Mesenteric fat pad (tissue), 1 donor: Measurements from ENCODE around the gene USP32. TPM values are rescaled to one million over a fixed set of nuclear protein-coding genes. Genes with fewer than 3 reads are reported as not detected.
A peak's percentile ranks its signal among the peaks of the same experiment; 100 is the strongest.
"Not testable (repeated sequence)": the region's sequence is repeated elsewhere in the genome, so short reads cannot be mapped to it uniquely, and the experiment has no call there.

Experiments used
- DNase-seq: peaks from one replicate; pipeline ENCODE4 v3.0.0-alpha.2; 2020; ENCODE audit warnings: low spot score
- total RNA-seq: library from RNA; stranded (reverse); fragmentation: NEBNext Ultra II Directional; extraction: Animal tissue kit (Norgen Biotek cat#: 25700); gene quantifications from one replicate; pipeline ENCODE4 v1.2.1, GENCODE V29; 2021
- donor health status: DM: yes; HTN: yes; CAD: no.

Gene USP32
- total RNA-seq, 1 donor from 2014 or later: 69.6 TPM

DNA sequence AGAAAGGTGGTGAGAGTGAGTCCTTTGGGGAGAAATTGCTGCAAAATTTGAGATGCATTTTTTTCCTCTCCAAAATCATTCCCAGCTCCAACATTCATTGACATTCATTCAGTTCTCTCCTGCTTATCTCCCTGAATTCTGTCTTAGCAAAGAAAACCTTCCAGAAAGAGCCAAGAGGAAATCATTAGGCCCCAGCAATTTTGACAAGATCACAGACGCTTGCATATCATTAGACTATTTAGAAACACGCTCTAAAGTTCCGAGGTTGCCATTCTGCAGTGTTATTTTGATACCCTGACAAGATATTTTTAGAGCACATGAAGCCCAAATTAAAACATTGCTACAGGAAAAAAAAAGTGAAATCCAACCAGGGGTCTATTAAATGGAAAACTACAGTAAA, 20.8 kb upstream of the USP32 start:
- DNase-seq: no peak

DNA sequence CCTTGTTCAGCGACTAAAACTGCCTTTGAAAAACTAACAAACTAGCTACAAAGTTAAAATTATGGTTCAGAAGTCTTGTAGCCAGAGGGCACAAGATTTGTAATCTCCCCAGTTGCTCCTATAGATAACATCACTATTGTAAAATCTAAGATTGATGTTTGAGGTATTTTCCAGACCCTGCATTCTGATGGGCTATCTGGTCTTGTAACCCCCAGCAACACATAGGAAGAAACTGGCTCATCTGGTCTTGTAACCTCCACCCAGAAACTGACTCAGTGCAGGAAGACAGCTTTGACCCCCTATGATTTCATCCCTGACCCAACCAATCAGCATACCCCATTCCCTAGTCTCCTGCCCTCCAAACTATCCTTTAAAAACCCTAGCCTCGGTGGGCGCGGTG, 18.1 kb upstream of the USP32 start:
- no peak for DNase-seq

DNA sequence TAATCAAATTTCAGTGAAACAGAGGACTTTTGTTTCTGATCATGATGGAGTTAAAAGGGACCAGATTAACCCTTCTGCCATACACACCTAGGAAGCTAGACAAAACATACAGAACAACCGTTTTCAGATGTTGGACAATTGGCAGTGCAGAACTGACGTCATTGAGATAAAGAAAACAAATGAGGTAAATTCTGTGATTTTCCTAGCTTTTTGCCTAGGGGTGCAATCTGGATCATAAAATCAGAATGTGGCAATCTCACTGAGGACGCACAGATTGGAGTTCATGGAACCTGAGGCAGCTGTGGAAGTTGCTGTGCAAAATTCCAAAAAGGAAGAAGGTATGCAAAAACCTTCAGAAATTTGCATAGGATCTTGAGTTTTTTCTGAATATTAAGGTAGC, 15.0 kb upstream of the USP32 start:
- no peak for DNase-seq

DNA sequence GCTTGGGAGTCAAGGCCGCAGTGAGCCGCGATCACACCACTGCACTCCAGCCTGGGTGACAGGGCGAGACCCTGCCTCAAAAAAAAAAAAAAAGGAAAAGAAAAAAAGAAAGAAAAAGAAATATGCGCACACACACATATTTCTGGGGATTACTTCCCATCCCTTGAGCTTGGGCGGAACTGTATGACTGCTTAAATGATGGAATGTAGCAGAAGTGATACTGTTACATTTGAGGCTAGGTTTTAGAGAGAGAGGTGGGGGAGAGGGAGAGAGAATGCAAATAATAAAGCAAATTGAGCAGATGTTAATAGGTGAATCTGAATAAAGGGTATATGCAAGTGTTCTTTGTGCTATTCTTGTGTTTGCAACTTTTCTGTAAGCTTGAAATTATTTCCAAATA, 12.0 kb upstream of the USP32 start:
- DNase-seq: no peak

DNA sequence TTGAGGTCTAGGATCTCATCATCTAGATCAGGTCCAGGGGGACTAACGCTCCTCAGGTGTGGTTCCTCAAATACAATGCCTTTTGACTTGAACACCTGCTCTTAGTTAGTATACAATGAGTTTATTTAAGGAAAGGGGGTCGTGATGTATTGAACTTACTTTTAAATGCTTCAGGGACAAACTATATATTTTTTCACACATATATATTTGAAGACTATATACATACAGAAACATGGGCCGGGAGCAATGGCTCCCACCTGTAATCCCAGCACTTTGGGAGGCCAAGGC, 11.5 kb upstream of the USP32 start:
- DNase-seq: no peak

DNA sequence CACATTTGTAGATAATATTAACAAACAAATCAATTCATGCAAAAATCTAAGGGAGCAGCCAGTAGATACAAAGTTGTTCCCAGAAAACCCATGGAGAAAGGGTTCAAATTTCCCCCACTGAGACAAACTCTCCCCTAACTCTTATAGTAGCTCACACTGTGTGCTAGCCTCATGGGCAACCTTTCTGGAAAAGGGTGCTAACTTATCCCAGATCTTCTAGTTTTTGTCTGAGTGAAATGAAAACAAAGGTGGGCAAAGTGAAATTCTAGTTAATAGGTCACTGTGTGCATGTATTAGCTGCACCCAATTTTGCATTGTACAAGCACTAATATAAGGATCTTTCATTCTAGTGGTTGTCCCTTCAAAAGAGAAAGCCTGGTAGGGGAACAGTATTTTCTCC, 9.9 kb upstream of the USP32 start:
- no peak for DNase-seq

DNA sequence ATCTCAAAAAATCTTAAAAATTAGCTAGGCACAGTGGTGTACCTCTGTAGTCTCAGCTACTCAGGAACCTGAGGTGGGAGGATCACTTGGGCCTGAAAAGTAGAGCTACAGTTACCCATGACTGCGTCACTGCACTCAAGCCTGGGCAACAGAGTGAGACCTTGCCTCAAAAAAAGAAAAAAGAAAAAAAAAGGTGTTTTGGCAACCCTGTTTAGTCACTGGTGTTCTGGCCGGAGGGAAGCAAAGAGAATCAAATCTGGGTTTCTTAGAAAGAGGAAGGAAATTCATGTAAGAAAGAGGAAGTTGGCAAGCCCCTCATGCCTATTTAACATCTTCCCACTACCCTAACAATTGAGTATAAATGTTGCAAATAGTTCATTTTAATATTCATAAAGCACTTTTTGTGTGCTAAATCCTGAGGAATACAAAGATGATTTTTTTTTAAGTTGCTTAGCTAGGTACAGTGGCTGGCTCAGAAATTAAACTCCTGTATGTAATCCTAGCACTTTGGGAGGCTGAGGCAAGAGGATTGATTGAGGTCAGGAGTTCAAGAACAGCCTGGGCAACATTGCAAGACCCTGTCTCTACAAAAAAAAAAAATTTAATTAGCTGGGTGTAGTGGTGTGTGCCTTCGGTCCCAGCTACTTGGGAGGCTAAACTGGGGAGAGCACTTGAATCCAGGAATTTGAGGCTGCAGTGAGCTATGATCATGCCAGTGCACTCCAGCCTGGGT, 6.5 kb upstream of the USP32 start:
- DNase-seq: no peak

DNA sequence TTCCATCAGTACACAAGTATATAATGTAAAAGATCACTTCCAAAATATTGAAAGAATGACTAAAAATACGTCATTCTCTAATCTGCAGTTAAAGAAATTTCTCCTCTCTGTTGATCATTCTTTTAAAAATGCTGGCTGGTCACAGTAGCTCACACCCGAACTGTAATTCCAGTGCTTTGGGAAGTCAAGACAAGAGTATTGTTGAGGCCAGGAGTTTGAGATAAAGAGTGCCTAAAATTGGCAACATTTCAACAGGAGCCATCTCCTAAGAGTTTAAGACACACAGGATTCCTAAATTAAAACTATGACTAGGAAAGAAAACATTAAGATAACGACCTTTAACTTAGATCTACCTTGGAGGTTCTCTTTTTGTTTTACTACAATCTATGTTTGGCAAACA, 4.5 kb upstream of the USP32 start:
- no peak for DNase-seq

DNA sequence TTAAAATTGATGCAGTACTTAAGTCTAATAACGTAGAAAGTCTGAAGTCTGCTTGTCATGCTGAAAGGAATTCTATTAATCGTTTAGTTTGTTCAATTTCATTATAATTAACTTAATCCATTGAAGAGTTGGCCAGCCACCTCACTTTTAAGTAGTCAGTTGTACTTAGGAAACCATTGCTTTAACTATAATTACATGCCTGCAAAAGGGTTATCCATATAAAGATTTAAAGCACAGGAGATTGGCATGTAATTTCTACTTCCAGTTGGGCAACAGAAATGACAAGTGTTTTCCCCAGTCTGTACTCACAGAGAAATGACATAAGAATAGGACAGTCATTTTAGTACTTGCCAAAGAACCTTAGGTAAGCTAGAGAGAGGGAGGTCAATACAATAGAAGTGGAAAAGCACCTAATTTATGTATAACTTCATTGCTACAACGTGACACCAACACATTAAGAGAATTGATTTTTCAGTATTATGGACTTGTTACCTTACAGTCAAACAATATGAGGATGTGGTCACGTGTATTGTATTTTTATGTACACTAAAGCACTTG, 3.7 kb upstream of the USP32 start:
- no peak for DNase-seq

DNA sequence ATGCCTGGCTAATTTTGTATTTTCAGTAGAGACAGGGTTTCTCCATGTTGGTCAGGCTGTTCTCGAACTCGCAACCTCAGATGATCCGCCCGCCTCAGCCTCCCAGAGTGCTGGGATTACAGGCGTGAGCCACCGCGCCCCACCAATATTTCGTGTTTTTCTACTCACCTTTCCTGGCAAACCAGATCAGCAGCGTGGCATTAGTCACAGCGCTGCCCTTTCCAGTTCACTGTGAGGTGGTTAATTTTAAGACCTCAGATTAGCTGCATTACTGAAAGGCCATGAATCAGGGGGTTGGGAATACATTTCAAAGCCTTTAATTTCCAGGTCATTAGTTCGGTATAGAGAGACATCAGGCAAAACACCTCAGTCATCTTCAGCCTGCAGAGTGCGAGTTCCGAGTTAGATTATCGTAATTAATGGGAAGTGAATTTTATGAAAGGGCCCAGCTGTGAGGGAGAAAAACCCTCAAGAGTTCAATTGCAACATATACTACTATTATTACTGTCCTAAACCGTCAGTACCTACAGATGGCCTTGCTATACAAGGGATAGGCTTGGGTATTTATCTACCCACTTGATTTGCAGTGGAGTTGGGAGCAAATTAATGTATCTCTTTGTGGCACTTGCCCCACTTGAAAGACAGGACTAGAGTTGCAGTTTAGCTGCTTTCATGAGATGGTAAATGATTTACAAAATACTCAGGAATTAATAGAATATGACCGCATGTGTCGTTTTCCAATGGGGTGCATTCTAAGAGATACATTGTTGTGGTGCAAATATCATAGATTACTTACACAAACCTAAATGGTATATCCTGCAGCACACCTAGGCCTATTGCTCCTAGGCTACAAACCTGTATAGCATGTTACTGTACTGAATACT, 2.1 kb upstream of the USP32 start:
- DNase-seq: no peak

DNA sequence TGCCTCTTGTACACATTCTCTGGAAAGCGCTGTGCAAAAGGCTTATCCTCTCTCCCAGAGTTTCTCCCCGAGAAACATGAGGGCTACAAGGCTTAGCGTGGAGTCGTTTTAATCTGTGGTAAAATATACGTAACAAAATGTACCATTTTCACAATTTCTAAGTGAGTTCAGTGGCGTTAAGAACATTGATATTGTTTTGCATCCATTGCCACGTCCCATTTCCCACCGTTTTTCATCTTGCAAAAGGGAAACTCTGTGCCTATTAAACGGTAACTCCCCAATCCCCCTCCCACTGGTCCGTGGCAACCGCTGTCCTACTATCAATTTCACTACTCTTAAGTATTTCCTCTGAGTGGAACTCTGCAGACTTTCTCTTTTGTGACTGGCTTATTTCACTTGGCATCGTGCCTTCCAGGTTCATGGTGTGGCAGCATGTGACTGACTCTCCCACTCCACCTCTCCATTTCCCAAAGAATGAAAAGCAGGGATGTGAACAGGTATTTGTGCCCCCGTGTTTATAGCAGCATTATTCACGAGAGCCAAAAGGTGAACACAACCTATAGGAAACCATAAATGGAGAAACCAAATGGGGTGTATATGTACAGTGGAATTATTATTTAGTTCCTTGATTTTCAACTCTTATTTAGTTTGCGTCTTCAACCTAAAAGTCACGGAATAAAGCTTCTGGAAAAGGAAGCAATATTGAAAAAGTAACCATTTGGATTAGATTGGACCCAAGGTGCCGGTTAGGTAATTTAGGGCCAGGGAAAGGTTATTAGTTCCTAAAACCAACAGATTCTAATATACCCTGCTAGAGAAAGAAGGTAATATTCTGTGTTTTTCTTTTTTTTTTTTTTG, 1.1 kb upstream of the USP32 start:
- DNase-seq: no peak

DNA sequence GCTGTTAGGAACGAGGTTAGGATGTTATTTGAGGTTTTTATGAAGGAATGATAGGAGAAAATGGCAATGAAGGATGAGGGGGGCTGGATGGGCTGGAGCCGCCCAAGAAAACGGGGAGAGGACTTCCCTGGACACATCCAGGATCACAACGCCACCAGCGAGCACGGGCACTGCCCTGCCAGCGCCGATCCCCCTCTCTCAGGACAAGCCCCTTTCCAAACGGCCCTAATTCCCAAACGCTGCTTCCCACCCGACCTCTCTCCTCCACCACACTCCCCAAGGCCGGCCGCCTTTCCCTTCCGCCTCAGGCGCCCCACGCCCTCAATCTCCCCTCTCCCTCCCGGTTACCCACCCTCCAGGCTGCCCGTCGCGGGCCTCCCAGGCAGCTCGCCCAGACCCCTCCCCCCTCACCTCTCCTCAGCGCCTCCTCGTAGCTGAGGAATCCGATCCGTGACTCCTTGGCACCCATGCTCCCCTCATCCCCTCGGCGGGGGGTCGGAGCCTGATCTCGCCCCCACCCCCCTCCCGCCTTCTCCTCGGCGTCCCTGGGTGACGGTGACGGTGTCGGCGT, 377 bp downstream of the USP32 start:
- DNase-seq: peak; percentile 90

DNA sequence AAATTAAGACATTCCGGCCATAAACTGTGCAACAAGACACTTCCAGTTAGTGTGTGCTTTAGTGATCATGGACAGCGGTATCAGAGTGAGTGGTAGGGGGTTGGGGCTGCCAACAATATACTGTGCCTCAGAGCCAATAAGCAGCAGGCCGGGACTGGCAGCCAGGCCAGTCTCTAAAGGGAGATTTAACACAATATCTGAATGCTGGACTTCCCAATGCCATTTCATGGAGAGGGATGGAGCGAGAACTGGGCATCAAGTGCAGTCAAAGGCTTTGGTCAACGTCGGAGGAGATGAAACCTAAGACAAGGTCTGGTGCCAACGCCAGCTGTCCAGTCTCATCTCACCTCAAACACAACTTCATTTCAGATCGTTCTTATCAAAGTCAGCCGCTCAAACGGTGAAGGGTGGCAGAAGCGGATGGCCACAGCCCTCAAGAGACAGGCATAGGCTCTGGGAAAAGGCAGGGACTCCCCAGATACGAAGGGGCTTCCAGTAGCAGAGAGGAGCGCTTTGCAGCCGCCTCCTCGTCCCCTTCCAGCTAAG, 935 bp downstream of the USP32 start:
- DNase-seq: no peak

DNA sequence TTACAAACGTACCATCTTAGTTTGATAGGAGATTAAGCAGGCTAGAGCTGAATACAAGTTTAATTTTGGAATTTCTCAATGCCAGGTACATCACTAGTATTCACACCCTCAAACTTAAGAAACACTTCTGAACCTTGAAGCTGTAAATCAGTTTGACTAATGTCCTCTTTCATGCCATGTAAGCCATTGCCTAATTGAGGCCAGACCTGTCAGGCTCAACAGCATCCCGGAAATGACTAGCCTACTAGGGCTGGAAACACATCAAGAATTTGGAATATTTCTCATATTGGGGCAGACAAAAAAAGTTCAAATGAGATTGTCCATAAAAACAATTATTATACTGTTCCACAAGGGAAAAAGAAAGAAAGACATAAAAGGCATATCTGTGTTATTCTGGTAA, 1.7 kb downstream of the USP32 start:
- no peak for DNase-seq

DNA sequence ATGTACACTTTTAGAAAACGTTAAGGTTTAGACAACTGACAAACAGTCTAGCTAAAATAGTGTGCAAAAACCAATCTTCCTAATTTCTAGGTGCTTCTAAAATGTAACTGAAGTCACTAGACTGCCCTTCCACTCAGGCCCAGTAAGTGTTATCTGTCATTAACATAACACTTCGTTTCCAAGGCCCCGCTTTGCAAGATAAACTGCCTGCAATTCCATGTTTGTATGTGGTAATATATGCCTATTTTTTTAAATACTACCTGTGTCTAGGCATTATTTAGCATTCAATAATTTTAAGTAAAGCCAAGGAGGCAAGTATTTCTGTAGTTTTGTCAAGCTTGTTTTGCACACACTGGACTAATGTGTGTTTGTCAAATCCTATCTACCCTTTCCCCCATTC, 3.2 kb downstream of the USP32 start:
- DNase-seq: no peak

DNA sequence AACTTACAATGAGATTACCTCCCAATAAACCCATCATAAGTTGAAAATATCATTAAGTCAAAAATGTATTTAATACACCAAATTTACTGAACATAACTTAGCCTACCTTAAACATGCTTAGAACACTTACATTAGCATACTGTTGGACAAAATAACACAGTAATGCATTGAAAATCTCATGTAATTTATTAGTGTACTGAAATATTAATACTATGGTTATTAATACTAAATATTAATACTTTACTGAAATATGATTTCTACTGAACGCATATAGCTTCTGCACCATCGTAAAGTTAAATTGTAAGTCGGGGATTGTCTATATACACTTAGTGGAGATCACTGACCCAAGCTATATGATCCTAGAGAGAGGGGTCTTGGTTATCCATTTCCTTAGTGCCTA, 4.3 kb downstream of the USP32 start:
- no peak for DNase-seq

DNA sequence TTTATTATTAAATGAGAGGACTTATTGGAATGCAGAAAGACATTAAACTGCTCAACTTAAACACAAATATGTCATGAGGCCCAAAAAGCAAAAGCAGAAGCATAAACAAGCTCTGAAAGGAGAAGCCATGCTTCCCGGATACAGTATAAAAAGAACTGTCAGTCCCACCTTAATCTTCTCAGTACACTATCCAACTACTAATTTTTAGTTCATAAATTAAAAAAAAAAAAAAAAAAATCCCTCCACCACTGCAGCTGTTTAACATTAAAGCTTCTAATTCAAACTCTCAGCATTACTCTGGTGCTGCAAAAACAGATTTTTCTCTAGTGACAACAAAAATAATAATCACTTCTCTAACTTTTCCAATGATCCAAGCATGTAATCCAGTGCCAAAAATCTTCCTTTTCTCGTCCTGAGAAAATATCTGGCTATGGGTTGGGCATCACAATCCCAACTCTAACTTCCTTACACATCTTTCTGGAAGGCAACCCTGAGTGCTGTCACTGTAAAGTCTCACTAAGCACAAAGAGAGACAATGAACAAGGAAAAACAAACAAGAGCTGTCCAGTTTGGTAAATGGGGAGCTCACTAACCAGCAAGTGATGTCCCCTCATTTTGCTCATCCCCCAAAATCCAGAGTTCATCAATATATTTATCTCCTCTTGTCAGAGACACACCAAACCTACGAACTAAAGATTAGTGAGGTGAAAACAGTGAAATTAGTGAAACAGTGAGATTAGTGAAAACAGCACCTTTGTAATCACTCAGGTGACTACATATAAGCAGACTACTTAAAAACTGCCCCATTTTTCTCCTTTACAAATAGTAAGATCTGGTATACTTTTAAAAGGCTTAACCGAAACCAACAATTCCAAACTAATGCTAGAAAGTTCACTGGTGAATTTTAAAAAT, 5.5 kb downstream of the USP32 start:
- DNase-seq: no peak

DNA sequence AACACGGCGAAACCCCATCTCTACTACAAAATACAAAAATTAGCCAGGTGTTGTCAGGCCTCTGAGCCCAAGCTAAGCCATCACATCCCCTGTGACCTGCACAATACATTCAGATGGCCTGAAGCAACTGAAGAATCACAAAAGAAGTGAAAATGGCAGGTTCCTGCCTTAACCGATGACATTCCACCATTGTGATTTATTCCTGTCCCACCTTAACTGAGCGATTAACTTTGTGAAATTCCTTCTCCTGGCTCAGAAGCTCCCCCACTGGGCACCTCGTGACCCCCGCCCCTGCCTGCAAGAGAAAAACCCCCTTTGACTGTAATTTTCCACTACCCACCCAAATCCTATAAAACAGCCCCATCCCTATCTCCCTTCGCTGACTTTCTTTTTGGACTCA, 7.0 kb downstream of the USP32 start:
- DNase-seq: not testable (repeated sequence)

DNA sequence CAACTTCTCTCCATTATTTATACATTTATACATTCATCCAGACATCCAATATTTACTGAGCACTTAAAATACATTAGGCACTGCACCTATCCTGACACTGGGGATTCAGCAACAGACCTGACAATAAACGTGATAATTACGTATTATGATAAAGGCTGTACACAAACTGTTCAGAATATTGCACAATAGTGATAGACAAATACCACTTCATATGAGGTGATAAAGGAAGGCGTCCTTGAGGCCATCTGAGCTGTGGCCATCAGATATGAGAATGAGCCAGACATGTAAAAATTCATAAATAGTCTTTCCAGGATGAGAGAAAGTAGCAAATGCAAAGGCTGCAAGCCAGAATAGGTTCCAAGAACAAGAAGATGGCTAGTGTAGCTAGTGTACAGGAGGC, 8.6 kb downstream of the USP32 start:
- no peak for DNase-seq

DNA sequence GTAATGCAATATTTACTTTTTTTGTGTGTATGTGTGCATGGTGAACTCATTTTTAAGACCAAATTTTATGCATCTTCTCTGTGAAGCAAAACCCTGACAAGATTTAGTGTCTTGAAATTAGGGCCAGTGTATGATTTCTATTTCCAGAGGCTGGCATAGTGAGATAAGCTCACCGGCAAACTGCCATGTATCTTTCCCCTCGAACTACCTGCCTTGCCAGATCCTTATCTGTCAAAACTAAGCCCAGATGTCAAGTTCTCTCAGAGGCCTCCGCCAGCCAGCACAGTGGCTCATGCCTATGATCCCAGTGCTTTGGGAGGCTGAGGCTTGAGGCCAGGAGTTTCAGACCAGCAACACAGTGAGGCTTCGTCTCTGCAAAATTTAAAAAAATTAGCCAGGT, 10.0 kb downstream of the USP32 start:
- no peak for DNase-seq
